SK-N-SH (cell line): Measurements from ENCODE around the gene PCARE. TPM values are rescaled to one million over a fixed set of nuclear protein-coding genes. Genes with fewer than 3 reads are reported as not detected.

ENCODE experiments used
- CTCF ChIA-PET: fragments of 300-600, 350-600 bp; formaldehyde crosslinking; extraction: SDS; loops from one replicate; lab custom pipeline; 2021; lab: Yijun Ruan, JAX
- POLR2A ChIA-PET: fragments of 350-600 bp; sonication (Branson Sonifier 250); formaldehyde crosslinking; extraction: SDS; loops from one replicate; lab custom pipeline; 2020; ENCODE audit warnings: antibody characterized with exemption, inconsistent platforms; lab: Yijun Ruan, JAX
- DNase-seq: peaks from one replicate; pipeline ENCODE4 v3.0.0; 2012
- H2AFZ ChIP-seq: fragments of 200-600 bp; sonication (generic); 2 replicates; pipeline ENCODE4 v1.8.1; 2016; ENCODE audit warnings: antibody characterized with exemption, mild to moderate bottlenecking, low read depth
- H3F3A ChIP-seq: fragments of 200-600 bp; sonication (generic); replicated peaks from 2 replicates; pipeline ENCODE3; 2016; ENCODE audit warnings: antibody characterized with exemption, mild to moderate bottlenecking; ENCODE audit not compliant: insufficient read depth
- H3K27ac ChIP-seq, 2 experiments: fragments of 200-500 bp in 1 of 2; fragments of 200-600 bp in 1 of 2; sonication (Bioruptor generic) in 1 of 2; sonication (generic), shearing (Covaris generic) in 1 of 2; 2 replicates each; pipeline versions ENCODE4 v1.5.1 to v1.6.1; 2014 to 2016; ENCODE audit warnings: low read depth in 2 of 2, inconsistent platforms in 1 of 2, low read length in 1 of 2, mild to moderate bottlenecking in 1 of 2, mixed read lengths in 1 of 2
- H3K27me3 ChIP-seq: fragments of 200-600 bp; sonication (generic), shearing (Covaris generic); 2 replicates; pipeline ENCODE4 v1.6.1; 2016; ENCODE audit warnings: mixed run types; ENCODE audit not compliant: insufficient read depth
- H3K36me3 ChIP-seq, 2 experiments: fragments of 200-500 bp in 1 of 2; fragments of 200-600 bp in 1 of 2; sonication (Bioruptor generic) in 1 of 2; sonication (generic) in 1 of 2; replicated peaks in 1 of 2; 2 replicates each; pipeline versions ENCODE3 to v1.5.1; 2014 to 2016; ENCODE audit warnings: low read length in 1 of 2, mild to moderate bottlenecking in 1 of 2; ENCODE audit not compliant: insufficient read depth in 2 of 2, control insufficient read depth in 1 of 2
- H3K4me1 ChIP-seq, 2 experiments: fragments of 200-500 bp in 1 of 2; fragments of 200-600 bp in 1 of 2; sonication (Bioruptor generic) in 1 of 2; sonication (generic), shearing (Covaris generic) in 1 of 2; 2 replicates each; pipeline versions ENCODE4 v1.5.1 to v1.6.1; 2014 to 2016; ENCODE audit warnings: low read depth in 1 of 2, low read length in 1 of 2, mixed run types in 1 of 2; ENCODE audit not compliant: insufficient read depth in 2 of 2, control insufficient read depth in 1 of 2
- H3K4me2 ChIP-seq: fragments of 200-600 bp; sonication (generic), shearing (Covaris generic); 2 replicates; pipeline ENCODE4 v1.6.1; 2017; ENCODE audit warnings: mixed run types
- H3K4me3 ChIP-seq, 2 experiments: fragments of 200-500 bp in 1 of 2; fragments of 200-600 bp in 1 of 2; sonication (Bioruptor generic) in 1 of 2; sonication (generic), shearing (Covaris generic) in 1 of 2; 2 replicates each; pipeline versions ENCODE4 v1.5.1 to v1.8.1; 2014 to 2016; ENCODE audit warnings: low read depth in 2 of 2, inconsistent platforms in 1 of 2, low read length in 1 of 2, mild to moderate bottlenecking in 1 of 2, mixed read lengths in 1 of 2, moderate library complexity in 1 of 2
- H3K79me2 ChIP-seq: fragments of 200-600 bp; sonication (generic); 2 replicates; pipeline ENCODE4 v1.8.1; 2017; ENCODE audit warnings: mild to moderate bottlenecking; ENCODE audit not compliant: insufficient read depth
- H3K9ac ChIP-seq: fragments of 200-600 bp; sonication (generic); 2 replicates; pipeline ENCODE4 v1.6.1; 2017; ENCODE audit warnings: mixed run types
- H3K9me2 ChIP-seq: fragments of 200-600 bp; sonication (generic); 2 replicates; pipeline ENCODE4 v1.6.1; 2017; ENCODE audit warnings: mixed run types
- H3K9me3 ChIP-seq: fragments of 200-600 bp; sonication (generic); 2 replicates; pipeline ENCODE4 v1.6.1; 2017; ENCODE audit warnings: mixed run types, mild to moderate bottlenecking, moderate library complexity
- H4K20me1 ChIP-seq: fragments of 200-600 bp; sonication (generic); 2 replicates; pipeline ENCODE4 v1.6.1; 2017; ENCODE audit warnings: mild to moderate bottlenecking, mixed run types; ENCODE audit not compliant: insufficient read depth
- CHD2 ChIP-seq: fragments of 150-350 bp; IDR thresholded peaks from 2 replicates; pipeline ENCODE4 v1.6.1; 2018; ENCODE audit warnings: low read length; ENCODE audit not compliant: partially characterized antibody
- ELF1 ChIP-seq: IDR thresholded peaks from 2 replicates; pipeline ENCODE4 v1.4.0; 2012
- RAD21 ChIP-seq: IDR thresholded peaks from 2 replicates; pipeline ENCODE4 v1.6.1; 2012; ENCODE audit warnings: mild to moderate bottlenecking, low read length
- TAF1 ChIP-seq: IDR thresholded peaks from 2 replicates; pipeline ENCODE4 v1.6.1; 2012; ENCODE audit warnings: low read depth, mild to moderate bottlenecking, low read length, moderate library complexity, borderline replicate concordance
- TCF12 ChIP-seq: IDR thresholded peaks from 2 replicates; pipeline ENCODE4 v1.4.0; 2012
- WGBS: methylation state at CpG from one replicate; pipeline ENCODE4 v1.1.6; 2017; ENCODE audit warnings: low lambda C conversion rate; 5-methylcytosine and 5-hydroxymethylcytosine counted together
- polyA plus RNA-seq, 3 experiments: library from polyadenylated mRNA; depleted of rRNA; stranded (reverse); fragments of >200 nt; gene quantifications; 2 replicates each; pipeline ENCODE4 v1.2.3, GENCODE V29; 2012
- TF ChIP-seq, protein P1 (sequence below): IDR thresholded peaks from 2 replicates; pipeline ENCODE4; 2012
- TF ChIP-seq, protein P2 (sequence below): IDR thresholded peaks from 2 replicates; pipeline ENCODE4 v1.6.1; 2012; ENCODE audit warnings: mild to moderate bottlenecking, low read depth, low read length, moderate library complexity
- TF ChIP-seq, protein P3 (sequence below): IDR thresholded peaks from 2 replicates; pipeline ENCODE4 v1.4.0; 2012; ENCODE audit warnings: low read depth, borderline replicate concordance
- TF ChIP-seq, protein P4 (sequence below): fragments of 200-600 bp; sonication (generic); IDR thresholded peaks from 2 replicates; pipeline ENCODE4 v1.6.1; 2017; ENCODE audit warnings: antibody characterized with exemption, mild to moderate bottlenecking, moderate library complexity

PCARE gene
- polyA plus RNA-seq, 1 of the 3 experiments (the other 2 are of a cell fraction), result not detected

DNA sequence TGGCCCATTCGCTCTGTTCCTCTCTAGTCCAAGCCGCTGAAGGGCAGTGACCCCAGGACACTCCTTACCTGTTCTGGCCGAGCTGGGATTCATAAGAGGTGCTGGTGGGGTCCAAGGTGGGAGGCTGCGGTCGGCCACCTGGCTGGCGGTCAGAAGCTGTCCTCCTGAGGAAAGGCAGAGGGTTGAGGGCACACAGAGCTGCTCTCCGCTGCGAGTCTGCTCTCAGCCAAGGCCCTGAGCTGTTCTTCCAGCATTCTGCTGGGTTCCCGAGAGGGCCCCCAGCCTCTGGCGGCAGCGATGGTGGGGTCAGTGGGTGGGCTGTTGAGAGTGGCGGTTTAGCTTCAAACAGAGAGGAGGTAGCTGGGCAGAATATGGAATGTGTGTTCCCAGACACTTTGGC, 3.8 kb downstream of the PCARE start:
- H3K27me3 ChIP-seq, result no peaks in the 10 kb centered on the region
- H3K27ac ChIP-seq, result no peak overlapping the region
- POLR2A ChIA-PET, result no interaction called here
- H2AFZ ChIP-seq, result no peak overlapping the region
- no peaks in the 10 kb centered on the region for H3K36me3 ChIP-seq
- no peaks in the 10 kb centered on the region for H3F3A ChIP-seq
- no peak for DNase-seq
- H3K79me2 ChIP-seq, result no peaks in the 10 kb centered on the region
- WGBS, result 77% methylated on average over 12 of the region's 12 CpGs
- no peak overlapping the region for H3K4me2 ChIP-seq
- CTCF ChIA-PET, result interaction anchor here (1.3 kb wide), 1 partner anchor 16 kb away, joined by 3 read pairs; no protein-coding TSS in a partner anchor
- H3K4me3 ChIP-seq, result no peak overlapping the region
- H3K9me3 ChIP-seq, result no peaks in the 10 kb centered on the region
- no peaks in the 10 kb centered on the region for H3K9me2 ChIP-seq
- H3K9ac ChIP-seq, result no peak overlapping the region
- peaks cover 0 to 42% of the 10 kb centered on the region in 2 experiments; a peak in 2 of 4 replicates for H3K4me1 ChIP-seq
- TF ChIP-seq RAD21, result no peak
- TF ChIP-seq TCF12, result no peak
- no peak for TF ChIP-seq CHD2
- TF ChIP-seq, protein P1, sequence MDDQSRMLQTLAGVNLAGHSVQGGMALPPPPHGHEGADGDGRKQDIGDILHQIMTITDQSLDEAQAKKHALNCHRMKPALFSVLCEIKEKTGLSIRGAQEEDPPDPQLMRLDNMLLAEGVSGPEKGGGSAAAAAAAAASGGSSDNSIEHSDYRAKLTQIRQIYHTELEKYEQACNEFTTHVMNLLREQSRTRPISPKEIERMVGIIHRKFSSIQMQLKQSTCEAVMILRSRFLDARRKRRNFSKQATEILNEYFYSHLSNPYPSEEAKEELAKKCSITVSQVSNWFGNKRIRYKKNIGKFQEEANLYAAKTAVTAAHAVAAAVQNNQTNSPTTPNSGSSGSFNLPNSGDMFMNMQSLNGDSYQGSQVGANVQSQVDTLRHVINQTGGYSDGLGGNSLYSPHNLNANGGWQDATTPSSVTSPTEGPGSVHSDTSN, result no peak
- TF ChIP-seq TAF1, result no peak
- TF ChIP-seq, protein P2, sequence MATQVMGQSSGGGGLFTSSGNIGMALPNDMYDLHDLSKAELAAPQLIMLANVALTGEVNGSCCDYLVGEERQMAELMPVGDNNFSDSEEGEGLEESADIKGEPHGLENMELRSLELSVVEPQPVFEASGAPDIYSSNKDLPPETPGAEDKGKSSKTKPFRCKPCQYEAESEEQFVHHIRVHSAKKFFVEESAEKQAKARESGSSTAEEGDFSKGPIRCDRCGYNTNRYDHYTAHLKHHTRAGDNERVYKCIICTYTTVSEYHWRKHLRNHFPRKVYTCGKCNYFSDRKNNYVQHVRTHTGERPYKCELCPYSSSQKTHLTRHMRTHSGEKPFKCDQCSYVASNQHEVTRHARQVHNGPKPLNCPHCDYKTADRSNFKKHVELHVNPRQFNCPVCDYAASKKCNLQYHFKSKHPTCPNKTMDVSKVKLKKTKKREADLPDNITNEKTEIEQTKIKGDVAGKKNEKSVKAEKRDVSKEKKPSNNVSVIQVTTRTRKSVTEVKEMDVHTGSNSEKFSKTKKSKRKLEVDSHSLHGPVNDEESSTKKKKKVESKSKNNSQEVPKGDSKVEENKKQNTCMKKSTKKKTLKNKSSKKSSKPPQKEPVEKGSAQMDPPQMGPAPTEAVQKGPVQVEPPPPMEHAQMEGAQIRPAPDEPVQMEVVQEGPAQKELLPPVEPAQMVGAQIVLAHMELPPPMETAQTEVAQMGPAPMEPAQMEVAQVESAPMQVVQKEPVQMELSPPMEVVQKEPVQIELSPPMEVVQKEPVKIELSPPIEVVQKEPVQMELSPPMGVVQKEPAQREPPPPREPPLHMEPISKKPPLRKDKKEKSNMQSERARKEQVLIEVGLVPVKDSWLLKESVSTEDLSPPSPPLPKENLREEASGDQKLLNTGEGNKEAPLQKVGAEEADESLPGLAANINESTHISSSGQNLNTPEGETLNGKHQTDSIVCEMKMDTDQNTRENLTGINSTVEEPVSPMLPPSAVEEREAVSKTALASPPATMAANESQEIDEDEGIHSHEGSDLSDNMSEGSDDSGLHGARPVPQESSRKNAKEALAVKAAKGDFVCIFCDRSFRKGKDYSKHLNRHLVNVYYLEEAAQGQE, result no peak
- TF ChIP-seq, protein P3, sequence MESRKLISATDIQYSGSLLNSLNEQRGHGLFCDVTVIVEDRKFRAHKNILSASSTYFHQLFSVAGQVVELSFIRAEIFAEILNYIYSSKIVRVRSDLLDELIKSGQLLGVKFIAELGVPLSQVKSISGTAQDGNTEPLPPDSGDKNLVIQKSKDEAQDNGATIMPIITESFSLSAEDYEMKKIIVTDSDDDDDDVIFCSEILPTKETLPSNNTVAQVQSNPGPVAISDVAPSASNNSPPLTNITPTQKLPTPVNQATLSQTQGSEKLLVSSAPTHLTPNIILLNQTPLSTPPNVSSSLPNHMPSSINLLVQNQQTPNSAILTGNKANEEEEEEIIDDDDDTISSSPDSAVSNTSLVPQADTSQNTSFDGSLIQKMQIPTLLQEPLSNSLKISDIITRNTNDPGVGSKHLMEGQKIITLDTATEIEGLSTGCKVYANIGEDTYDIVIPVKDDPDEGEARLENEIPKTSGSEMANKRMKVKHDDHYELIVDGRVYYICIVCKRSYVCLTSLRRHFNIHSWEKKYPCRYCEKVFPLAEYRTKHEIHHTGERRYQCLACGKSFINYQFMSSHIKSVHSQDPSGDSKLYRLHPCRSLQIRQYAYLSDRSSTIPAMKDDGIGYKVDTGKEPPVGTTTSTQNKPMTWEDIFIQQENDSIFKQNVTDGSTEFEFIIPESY, result no peak
- TF ChIP-seq ELF1, result no peak
- TF ChIP-seq, protein P4, sequence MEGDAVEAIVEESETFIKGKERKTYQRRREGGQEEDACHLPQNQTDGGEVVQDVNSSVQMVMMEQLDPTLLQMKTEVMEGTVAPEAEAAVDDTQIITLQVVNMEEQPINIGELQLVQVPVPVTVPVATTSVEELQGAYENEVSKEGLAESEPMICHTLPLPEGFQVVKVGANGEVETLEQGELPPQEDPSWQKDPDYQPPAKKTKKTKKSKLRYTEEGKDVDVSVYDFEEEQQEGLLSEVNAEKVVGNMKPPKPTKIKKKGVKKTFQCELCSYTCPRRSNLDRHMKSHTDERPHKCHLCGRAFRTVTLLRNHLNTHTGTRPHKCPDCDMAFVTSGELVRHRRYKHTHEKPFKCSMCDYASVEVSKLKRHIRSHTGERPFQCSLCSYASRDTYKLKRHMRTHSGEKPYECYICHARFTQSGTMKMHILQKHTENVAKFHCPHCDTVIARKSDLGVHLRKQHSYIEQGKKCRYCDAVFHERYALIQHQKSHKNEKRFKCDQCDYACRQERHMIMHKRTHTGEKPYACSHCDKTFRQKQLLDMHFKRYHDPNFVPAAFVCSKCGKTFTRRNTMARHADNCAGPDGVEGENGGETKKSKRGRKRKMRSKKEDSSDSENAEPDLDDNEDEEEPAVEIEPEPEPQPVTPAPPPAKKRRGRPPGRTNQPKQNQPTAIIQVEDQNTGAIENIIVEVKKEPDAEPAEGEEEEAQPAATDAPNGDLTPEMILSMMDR, result no peak
- H4K20me1 ChIP-seq, result no peaks in the 10 kb centered on the region
